ENCODE data around the gene ARF6.
"Not testable (repeated sequence)": the region's sequence is repeated elsewhere in the genome, so short reads cannot be mapped to it uniquely, and the experiment has no call there.

The ARF6 gene

DNA sequence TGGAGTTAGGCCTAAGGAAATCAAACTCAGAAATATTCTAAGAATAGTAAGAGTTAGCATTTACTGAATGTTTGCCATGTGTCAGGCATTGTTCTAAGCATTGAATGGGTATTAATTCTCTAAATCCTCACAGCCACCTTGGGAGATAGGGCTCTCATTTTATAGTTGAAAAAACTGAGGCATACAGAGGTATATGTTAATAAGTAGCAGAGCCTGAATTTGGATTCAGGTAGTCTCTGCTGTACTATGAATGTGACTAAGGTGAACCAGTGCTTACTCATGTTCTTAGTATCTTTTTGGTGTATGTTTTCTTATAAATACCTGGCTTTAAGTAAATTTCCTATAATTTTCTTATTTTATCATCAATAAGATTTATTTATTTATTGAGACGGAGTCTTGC is 8.1 kb downstream of the ARF6 start:
- in situ Hi-C loops (cut with HindIII; ENCODE audit: low pct_unique_long_range_greater_than_20kb, low sequenced_read_pairs), result no loop called here
- no peak for TF ChIP-seq JUND (IDR thresholded peaks at IDR 0.05; ENCODE audit: low read depth)
- no peak for DNase-seq (ENCODE audit: low read depth in 1 of 2, low spot score in 1 of 2)

DNA sequence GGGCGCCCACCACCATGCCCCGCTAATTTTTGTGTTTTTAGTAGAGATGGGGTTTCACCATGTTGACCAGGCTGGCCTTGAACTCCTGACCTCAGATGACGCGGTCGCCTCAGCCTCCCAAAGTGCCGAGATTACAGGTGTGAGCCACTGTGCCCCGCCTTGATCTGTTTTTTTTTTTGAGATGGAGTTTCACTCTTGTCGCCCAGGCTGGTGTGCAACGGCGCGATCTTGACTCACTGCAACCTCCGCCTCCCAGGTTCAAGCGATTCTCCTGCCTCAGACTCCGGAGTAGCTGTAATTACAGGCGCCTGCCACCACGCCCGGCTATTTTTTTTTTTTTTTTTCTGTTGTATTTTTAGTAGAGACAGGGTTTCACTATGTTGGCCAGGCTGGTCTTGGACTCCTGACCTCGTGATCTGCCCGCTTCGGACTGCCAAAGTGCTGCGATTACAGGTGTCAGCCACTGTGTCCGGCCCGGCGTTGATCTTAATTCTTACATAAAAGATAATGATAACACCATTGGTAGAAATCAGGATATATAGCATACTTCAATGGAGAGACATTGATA is 9.9 kb downstream of the ARF6 start:
- in situ Hi-C loops (cut with HindIII; ENCODE audit: low pct_unique_long_range_greater_than_20kb, low sequenced_read_pairs); DNase-seq (ENCODE audit: low read depth in 1 of 2, low spot score in 1 of 2): not testable (repeated sequence)

DNA sequence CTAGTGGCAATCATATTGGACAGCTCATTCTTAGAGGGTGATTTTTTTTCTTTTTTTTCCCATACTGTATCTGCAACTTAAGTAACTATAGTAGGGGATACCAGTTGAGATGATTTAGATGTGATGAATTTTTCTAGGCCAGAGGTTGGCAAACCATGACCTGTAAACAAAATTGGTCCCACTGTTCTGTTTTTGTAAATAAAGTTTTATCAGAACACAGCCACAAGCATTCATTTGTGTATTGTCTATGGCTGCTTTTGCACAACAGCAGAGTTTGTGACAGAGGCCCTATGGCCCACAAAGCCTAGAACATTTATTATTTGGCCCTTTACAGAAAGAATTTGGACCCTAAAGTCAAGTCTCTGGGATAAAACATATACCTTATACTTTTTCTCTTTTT is 11.4 kb downstream of the ARF6 start:
- in situ Hi-C loops (cut with HindIII; ENCODE audit: low pct_unique_long_range_greater_than_20kb, low sequenced_read_pairs), result no loop called here
- no peak for TF ChIP-seq JUND (IDR thresholded peaks at IDR 0.05; ENCODE audit: low read depth)
- no peak for DNase-seq (ENCODE audit: low read depth in 1 of 2, low spot score in 1 of 2)

DNA sequence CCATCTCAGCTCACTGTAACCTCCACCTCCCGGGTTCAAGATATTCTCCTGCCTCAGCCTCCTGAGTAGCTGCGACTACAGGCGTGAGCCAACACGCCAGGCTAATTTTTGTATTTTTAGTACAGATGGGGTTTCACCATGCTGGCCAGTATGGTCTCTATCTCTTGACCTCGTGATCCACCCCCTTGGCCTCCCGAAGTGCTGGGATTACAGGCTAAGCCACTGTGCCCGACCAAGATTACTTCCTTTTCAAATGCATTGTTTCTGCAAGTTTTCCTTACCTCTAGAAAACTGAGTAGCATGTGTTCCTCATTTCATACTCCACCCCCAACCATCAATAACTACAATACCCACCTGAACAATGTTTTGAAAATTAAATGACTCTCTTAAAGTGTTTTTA is 13.1 kb downstream of the ARF6 start:
- no peak for TF ChIP-seq JUND (IDR thresholded peaks at IDR 0.05; ENCODE audit: low read depth)
- DNase-seq (ENCODE audit: low read depth in 1 of 2, low spot score in 1 of 2), result no peak
- in situ Hi-C loops (cut with HindIII; ENCODE audit: low pct_unique_long_range_greater_than_20kb, low sequenced_read_pairs), result no loop called here

DNA sequence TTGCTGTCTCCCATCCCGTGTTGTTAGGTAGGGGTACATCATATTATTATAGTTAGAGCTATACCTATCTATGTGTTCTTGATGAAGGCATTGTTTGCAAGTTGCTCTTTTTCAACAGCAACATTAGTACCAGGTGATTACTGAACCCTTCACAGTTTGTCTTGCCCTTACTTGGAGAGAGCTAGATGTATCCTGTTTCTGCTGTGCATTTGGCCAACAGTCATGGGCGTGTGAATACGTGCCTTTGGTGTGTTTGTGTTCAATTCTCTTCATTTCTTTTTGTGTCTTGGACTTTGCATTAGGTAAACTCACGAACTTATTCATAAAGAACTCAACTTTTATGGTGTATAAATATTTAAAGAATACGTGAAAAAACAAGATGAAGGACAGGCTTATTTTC is 14.3 kb downstream of the ARF6 start:
- DNase-seq (ENCODE audit: low read depth in 1 of 2, low spot score in 1 of 2), result no peak
- in situ Hi-C loops (cut with HindIII; ENCODE audit: low pct_unique_long_range_greater_than_20kb, low sequenced_read_pairs), result no loop called here
- no peak for TF ChIP-seq JUND (IDR thresholded peaks at IDR 0.05; ENCODE audit: low read depth)

DNA sequence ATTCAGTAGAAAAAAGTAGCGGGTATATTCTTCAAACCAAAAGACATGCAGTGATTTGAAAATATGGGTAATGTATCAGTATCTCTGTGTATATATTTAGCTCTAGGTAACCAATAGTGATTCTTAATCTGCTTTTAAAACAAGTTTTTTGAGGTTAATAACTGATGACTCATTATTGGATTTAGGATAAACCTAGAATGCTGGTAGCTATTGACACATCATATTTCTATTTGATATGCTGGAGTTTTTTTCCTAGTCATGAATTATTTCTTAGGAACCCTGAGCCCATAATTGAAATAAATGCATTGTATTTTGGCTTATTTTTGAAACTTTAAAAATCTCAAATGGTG is 15.5 kb downstream of the ARF6 start:
- DNase-seq (ENCODE audit: low read depth in 1 of 2, low spot score in 1 of 2), result no peak
- no peak for TF ChIP-seq JUND (IDR thresholded peaks at IDR 0.05; ENCODE audit: low read depth)
- in situ Hi-C loops (cut with HindIII; ENCODE audit: low pct_unique_long_range_greater_than_20kb, low sequenced_read_pairs), result no loop called here

DNA sequence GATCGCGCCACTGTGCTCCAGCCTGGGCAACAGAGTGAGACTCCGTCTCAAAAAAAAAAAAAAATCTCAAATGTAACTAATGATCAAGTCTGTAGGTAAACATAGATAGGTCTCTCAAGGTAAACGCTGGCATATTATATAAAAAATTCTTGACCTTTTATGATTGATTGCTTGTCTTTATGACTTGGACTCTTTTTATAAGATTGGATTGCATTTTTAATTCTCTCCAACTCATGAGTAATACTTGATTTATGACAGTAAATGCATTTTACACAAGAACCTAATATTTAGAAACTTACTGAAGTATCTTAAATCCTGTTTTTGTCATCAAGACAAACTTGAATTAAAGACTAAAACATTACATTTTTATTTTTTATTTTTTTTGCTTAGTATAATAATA is 16.1 kb downstream of the ARF6 start:
- no peak for DNase-seq (ENCODE audit: low read depth in 1 of 2, low spot score in 1 of 2)
- TF ChIP-seq JUND (IDR thresholded peaks at IDR 0.05; ENCODE audit: low read depth), result no peak
- in situ Hi-C loops (cut with HindIII; ENCODE audit: low pct_unique_long_range_greater_than_20kb, low sequenced_read_pairs), result no loop called here

DNA sequence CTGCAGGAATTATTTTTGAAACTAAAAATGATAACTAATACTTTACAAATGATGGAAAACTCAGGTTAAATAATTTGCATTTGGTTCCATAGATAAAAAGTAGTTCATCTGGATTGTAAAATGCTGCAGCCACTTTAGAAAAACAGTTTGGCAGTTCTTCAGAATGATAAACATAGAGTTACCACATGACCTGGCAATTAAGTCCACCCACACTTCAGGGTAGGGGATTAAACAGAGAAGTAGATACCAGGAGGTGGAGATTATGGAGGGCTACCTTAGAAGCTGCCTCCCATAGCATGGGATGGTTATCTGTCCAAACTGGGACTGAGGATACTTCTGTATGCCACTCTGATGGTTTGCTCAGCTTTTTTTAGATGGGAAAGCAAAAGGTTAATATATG is 22.2 kb downstream of the ARF6 start:
- in situ Hi-C loops (cut with HindIII; ENCODE audit: low pct_unique_long_range_greater_than_20kb, low sequenced_read_pairs), result no loop called here
- DNase-seq (ENCODE audit: low read depth in 1 of 2, low spot score in 1 of 2), result no peak
- TF ChIP-seq JUND (IDR thresholded peaks at IDR 0.05; ENCODE audit: low read depth), result no peak

DNA sequence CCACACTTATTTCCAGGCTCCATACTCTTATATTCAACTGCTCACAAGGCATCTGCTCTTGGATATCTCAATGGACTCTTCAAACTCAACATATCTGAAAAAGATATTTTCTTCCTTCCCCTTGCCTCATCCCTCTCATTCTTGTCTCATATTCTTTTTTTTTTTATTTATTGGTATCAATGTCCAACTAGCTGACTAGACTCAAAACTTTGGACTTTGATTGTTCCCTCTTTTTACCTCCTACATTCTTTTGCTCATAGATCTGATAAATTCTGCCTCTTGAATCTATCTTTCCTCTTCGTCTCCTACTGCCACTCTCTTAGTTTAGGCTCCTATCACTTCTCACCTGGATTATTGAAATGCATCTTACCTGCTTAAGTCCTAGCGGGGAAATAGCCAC is 25.8 kb downstream of the ARF6 start:
- DNase-seq (ENCODE audit: low read depth in 1 of 2, low spot score in 1 of 2), result no peak
- no peak for TF ChIP-seq JUND (IDR thresholded peaks at IDR 0.05; ENCODE audit: low read depth)
- in situ Hi-C loops (cut with HindIII; ENCODE audit: low pct_unique_long_range_greater_than_20kb, low sequenced_read_pairs), result no loop called here

DNA sequence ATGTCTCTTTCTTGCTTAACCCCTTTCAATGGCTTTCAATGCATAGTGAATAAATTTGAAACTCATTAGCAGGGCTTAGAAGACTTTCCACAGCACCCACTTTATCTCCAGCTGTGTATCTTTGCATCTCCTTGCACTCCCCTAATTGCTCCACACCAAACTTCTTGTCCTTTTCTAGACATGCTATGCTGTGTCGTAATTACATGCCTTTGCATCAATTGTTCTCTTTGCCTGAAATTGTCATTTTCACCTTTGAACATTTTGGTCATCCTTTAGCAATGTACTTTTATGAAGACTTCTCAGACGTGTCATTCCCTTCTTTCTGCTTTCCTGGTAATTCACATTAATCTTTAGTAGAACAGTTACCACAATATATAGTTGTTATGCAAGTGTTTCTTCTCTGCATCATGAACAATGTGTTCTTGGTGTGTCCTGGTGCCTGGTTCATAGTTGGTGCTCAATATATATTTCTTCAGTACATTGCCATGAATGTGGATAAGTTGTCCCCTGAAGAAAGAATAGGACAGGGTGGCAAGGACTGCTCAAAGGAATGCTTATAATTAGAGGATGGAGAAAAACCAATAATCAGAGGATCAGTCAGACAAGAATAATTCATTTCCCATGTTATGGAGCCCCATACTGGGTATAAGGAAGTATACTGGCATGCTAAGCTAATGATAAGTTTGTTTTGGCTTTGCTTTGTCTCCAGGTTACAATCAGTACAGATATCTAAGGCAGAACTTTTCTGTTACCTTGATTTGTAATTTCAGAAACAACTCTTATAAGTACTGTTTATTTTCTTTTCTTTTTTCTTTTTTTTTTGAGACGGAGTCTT is 27.2 kb downstream of the ARF6 start:
- in situ Hi-C loops (cut with HindIII; ENCODE audit: low pct_unique_long_range_greater_than_20kb, low sequenced_read_pairs), result no loop called here
- DNase-seq (ENCODE audit: low read depth in 1 of 2, low spot score in 1 of 2), result no peak
- no peak for TF ChIP-seq JUND (IDR thresholded peaks at IDR 0.05; ENCODE audit: low read depth)

DNA sequence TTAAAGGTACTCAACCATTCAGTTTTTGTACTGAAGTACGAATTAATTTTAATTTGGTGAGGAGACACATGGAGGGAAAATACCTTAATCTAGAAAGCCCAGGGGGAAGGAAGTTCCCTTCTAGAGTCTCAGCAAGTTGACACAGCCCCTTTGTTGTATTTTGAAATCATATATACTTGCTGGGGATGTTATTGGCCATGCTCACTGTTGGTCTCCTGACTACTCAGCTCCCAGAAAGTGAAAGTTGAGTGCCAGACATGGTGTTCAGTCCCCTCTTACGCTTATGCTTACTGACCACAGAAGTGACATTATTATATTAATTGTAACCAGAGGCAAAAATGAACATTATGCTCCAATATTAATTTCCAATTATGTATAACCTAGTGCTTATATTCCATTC is 28.1 kb downstream of the ARF6 start:
- DNase-seq (ENCODE audit: low read depth in 1 of 2, low spot score in 1 of 2), result no peak
- in situ Hi-C loops (cut with HindIII; ENCODE audit: low pct_unique_long_range_greater_than_20kb, low sequenced_read_pairs), result no loop called here
- TF ChIP-seq JUND (IDR thresholded peaks at IDR 0.05; ENCODE audit: low read depth), result no peak

DNA sequence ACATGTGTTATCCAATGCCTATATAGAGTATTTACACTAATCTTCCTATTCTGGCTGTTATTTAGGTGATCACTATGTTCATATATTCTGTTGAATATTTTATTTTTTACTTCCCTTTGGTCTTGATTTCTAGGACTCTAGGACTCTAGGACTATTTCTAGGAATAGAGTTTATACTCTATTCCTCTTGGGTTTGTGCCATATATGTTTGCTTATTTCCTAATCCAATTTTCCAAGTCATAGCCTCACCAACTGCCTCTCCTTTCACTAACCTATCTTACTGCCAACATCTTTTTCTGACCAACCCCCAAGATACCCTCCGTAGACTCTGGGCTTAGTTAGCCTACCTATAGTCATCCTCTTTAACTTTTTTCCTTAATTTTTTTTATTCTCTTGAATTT is 28.5 kb downstream of the ARF6 start:
- no peak for DNase-seq (ENCODE audit: low read depth in 1 of 2, low spot score in 1 of 2)
- in situ Hi-C loops (cut with HindIII; ENCODE audit: low pct_unique_long_range_greater_than_20kb, low sequenced_read_pairs), result no loop called here
- TF ChIP-seq JUND (IDR thresholded peaks at IDR 0.05; ENCODE audit: low read depth), result no peak

DNA sequence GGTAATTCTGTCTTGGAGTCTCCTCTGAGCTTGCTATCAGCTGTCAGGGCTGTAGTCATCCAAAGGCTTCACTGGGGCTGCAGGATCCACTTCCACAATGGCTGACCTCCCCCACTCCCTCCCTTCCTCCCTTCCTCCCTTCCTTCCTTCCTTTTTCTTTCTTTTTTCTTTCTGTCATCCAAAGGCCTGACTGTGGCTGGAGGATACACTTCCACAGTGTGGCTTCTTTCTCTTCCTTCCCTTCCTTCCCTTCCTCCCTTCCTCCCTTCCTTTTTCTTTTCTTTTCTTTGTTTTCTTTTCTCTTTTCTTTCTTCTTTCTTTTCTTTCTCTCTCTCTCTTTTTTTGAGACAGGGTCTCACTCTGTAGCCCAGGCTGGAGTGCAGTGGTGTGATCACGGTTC is 30.6 kb downstream of the ARF6 start:
- in situ Hi-C loops (cut with HindIII; ENCODE audit: low pct_unique_long_range_greater_than_20kb, low sequenced_read_pairs), result no loop called here
- TF ChIP-seq JUND (IDR thresholded peaks at IDR 0.05; ENCODE audit: low read depth), result no peak
- no peak for DNase-seq (ENCODE audit: low read depth in 1 of 2, low spot score in 1 of 2)

DNA sequence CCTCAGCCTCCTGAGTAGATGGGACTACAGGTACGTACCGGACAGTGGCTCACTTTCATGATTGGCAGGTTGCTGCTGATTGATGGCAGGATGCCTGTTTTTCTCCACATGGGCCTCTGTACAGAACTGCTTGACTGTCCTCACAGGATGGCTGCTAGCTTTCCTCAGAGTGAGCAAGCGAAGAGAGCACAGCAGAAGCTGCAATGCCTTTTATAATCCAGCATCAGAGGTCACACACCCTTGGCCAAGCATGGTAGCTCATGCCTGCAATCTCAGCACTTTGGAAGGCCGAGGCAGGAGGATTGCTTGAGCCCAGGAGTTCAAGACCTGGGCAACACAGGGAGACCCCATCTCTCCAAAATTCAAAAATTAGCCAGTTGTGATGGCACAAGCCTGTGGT is 31.0 kb downstream of the ARF6 start:
- DNase-seq (ENCODE audit: low read depth in 1 of 2, low spot score in 1 of 2), result no peak
- TF ChIP-seq JUND (IDR thresholded peaks at IDR 0.05; ENCODE audit: low read depth), result no peak
- in situ Hi-C loops (cut with HindIII; ENCODE audit: low pct_unique_long_range_greater_than_20kb, low sequenced_read_pairs), result no loop called here

Data from T47D (cell line).